ENCODE measurements around the gene PRR19.
"Not testable (repeated sequence)": the region's sequence is repeated elsewhere in the genome, so short reads cannot be mapped to it uniquely, and the experiment has no call there.

The PRR19 gene, protein sequence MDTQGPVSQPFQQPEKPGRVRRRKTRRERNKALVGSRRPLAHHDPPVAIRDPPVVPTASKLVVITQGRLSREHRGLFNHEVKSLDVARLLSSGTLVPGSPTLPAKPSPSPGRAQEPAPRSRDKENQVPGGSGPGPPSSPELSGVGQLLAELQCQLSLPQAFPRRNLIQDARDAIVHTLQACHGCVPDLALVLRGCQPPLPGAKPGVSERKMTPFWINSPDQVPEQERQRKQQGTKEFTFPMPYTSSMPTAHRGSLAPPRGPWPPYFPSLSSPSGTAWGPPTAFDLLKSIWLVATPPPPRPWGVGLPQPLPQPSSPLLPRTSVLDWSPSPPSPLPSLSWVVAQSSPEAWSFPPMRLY

DNA sequence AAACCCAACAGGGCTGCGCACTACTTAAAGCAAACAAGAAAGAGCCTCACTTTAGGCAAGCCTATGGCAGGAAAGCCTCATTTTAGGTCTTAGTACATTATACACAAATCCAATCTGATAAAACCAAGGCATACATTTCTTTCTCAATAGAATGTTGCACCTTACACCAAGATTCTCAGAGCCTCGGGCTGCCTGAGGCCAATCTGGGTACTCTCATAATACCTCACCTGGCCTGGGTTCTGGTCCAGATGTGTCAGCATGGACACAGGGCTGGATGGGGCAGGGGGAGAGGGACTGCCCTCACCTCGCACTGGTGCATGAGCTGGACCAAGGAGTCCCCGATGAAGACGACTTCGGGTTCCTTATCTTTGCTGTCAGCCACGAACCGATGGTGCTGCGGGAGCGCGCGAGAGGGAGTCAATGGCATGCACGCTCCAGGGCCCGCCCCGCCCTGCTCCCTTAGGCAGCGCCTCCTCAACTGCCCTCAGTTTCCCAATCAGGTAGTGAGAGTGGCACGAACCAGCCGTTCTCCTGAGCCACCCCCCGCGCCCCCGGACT lies at the start of gene PRR19:
Gene PRR19, plus strand, starts transcription at position 487 of the 558 bp plus-strand sequence. CDS start 7,453 bp downstream, outside the sequence.
- DNase-seq, result peak; percentile 73 to 85
- TF ChIP-seq POLR2A (IDR thresholded peaks at IDR 0.05; ENCODE audit: low read length) (no peak), GATA1 (IDR thresholded peaks at IDR 0.05; ENCODE audit: low read depth, low read length) (no peak)

DNA sequence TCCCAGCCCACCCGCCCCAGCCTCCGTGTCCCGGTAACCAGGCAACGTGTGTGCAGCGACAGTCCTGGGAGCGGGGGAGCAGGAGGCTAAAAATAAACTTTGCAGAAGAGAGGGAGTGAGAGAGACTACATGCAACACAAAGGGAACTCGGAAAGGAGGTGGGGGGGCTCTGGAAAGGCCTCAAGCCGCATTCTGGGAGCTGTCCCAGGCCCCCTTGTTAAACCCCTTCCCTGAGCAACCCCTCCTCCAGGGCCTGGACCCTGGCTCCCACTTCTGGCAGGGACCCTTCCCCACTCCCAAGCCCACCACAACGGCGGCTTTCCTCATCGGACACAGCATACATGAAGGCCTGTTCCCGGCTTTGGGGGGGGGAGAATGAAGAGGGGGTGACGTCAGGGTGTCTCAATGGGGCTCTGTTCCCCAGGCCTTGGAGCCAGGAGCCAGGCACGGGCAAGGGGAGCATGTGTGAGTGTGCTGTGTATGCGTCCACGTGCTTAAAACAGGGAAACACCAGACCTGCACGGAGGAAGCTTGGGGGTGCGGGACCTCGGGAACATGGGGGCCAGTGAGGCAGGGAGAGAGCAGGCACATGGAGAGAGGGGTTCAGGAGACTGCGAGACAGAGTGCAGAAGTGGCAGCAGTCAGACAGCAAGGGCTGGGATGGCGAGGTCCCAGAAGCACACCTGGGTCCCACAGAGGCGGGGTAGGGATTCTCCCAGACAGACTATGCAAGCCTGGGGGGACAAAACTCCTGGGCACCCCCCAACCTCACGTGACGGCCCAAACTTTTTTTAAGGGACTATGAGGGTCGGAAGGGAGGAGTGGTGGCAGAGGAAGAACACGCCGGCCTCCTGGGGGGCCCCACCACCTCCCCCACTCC lies 49.3 kb upstream of the PRR19 start:
- no peak for TF ChIP-seq POLR2A (IDR thresholded peaks at IDR 0.05; ENCODE audit: low read length)
- TF ChIP-seq GATA1 (IDR thresholded peaks at IDR 0.05; ENCODE audit: low read depth, low read length), result no peak
- DNase-seq, result peak; percentile 37 to 54

DNA sequence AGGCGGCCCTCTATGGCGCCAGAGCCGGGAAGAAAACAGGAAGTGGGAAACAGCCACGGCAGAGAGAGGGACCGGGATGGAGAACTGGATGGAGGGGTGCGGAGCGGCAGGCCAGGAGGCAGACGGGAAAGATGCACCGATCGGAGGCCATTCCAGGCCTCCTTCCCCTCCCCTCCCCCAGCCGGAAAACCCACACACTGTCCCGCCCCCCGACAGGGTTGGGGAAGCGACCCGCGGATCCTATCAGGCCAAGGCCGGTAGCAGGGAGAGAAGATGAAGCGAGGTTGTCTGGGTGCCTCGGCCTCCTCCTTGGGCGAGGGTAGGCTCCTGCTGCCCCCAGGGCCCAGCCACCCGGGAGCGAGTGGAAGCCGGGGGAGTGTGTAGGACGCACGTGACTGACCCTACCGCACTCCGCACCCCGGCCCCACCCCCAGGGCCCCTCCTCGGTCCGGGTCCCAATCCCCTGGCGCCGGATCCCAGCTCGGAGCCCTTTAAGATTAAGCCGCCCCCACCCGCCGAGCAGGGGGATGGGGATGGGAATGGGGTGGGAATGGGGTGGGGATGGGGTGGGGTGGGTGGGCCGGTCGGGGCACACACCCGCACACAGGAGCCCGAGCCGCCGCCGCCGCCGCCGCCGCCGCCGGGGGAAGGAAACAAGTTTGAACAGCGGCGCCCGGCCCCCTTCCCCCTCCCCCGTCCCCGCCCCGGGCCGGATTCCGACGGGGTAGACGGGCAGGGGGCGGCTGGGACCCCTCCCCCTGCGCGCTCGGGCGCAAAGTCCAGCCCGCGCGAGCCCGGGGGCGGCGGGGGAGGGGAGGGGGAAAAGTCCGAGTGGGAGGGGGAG lies 48.5 kb upstream of the PRR19 start:
- DNase-seq, result peak; percentile 64 to 72
- TF ChIP-seq POLR2A (IDR thresholded peaks at IDR 0.05; ENCODE audit: low read length) (no peak), GATA1 (IDR thresholded peaks at IDR 0.05; ENCODE audit: low read depth, low read length) (no peak)

DNA sequence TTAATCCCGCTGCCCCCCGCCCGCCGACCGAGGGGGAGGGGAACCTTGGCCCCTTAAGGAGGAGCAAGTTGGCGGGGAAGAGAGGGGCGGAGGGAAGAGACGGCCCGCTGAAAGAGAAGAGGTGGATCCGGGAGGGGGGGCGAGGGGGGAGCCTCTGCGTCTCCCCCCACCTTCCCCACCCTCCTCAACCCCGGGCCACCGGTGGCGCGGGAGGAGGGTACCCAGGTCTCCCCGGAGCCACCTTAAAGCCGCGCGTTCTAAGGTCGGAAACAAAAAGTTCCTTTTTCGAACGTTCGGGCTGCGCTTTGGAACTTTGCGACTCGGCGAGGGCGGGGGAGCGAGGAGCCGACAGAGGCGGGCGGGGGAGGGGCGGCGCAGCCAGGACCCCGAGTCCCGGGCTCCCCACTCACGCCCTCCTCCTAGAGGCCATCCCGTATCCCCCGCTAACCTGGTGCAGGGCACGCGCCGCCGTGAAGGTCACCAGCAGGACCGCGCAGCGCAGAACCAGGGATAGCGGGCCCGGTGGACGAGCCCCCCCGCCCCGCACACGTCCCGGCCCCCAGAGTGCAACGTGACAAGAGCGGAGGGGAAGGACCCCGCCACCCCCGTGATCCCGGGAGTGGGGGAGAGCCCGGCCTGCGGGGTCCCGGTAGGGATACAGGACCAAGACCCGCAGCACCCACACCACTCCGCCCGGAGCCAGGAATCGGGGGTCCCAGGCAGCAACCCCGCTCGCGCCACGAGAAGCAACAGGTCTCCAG lies 47.7 kb upstream of the PRR19 start:
- peak; percentile 75 to 77 for DNase-seq
- TF ChIP-seq POLR2A (IDR thresholded peaks at IDR 0.05; ENCODE audit: low read length) (no peak), GATA1 (IDR thresholded peaks at IDR 0.05; ENCODE audit: low read depth, low read length) (no peak)

DNA sequence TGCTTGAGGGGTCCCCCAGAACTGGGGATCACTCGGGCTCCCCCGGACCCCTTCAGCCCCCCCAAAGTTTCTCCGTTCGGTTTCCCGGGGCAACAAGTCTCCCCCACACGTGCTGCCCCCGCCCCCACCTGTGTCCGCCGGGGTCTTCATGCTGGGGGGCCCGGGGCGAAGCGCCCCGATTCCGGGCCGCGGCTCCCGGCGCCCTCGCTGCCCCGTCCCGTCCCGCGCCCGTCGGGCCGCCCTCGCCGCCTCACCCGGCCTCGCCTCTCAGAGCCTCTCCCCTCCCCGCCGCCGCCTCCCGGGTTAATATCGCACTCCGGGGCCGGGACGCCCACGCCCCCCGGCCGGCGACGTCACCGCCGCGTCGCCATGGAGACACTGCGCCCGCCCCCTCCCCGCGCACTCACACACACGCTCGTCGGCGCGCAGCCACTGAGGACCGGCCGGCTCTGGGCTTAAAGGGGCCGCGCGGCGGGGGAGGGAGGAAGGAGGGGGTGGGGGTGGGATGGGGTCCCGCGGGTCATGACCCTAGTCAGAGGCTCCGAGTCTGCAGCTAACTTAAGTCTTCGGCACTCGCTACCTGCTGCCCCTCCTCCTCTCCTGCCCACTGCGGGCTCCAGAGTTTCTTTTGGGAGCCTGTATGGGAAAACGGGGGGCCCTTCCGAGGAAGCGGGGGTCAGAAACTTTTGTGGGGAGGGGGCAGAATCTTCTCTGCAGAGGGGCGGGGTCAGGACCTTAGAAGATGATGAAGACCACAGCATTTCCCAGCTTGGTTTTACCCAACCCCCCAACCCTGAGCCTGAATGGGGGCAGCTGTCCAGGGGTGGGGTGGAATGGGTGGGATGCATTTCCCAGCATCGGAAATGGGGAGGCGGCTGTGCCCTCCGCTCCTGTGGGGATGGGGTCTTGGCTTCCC lies 46.8 kb upstream of the PRR19 start, which contains the start of gene ERF:
Gene ERF, minus strand, starts transcription at position 279 of the 916 bp plus-strand sequence. Its CDS starts 129 bp downstream, at position 150.
- TF ChIP-seq GATA1 (IDR thresholded peaks at IDR 0.05; ENCODE audit: low read depth, low read length) (no peak), POLR2A (IDR thresholded peaks at IDR 0.05; ENCODE audit: low read length) (peak; percentile 74)
- DNase-seq, result peak; percentile 94 to 98

DNA sequence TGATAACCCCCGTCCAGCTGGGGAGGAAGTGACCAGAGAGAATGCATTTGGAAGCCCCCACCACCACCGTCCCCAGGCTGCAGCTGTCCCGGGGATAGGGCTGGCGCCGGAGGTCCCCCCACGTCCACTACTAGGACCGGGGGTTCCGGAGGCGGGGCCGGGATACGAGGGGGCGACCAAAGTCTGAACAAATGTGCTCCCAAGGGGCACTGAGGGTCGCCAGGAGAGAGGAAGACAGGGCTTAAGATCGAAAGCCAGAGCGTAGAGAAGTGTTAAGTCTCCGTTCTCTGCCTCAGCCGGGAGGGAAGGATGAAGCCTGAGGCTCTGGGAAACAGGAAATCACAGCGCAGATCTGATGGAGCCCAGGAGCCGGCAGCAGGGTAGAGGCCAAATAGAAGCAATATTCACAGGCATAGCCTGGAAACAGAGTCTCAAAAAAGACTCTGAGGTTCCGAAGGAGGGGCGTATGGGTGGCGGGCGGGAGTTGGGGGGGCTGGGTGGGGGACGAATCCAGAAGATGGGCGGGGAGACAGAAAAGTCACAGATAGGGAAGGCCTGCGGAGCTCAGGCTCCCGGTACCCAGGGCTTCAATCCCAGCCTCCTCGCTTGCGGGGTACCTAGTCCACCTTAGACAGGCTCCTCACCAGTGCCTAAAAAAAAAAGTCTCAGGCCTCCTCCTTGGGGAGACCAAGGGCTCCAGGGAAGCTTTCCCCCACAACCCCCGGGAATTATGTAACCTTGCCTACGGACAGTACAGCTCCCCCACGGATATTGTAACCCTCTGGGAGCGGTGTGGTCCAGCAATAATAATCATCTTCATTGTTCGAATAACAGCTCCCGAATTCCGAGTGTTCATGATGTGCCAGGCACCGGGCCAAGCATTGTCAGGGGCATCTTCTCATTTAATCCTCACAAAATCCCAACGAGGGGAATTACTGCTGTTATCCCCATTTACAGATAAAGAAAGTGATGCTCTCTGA lies 45.9 kb upstream of the PRR19 start:
- TF ChIP-seq POLR2A (IDR thresholded peaks at IDR 0.05; ENCODE audit: low read length), result no peak
- TF ChIP-seq GATA1 (IDR thresholded peaks at IDR 0.05; ENCODE audit: low read depth, low read length), result no peak
- no peak for DNase-seq

DNA sequence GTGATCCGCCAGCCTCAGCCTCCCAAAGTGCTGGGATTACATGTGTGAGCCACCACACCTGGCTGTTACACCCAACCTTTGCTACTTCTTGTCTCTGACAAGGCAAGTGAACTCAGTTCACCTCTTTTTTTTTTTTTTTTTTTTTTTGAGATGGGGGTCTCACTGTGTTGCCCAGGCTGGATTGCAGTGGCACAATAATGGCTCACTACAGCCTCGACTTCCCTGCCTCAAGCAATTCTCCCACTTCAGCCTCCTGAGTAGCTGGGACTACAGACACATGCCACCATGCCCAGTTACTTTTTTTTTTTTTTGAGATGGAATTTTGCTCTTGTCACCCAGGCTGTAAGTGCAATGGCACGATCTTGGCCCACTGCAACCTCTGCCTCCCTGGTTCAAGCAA lies 44.1 kb upstream of the PRR19 start:
- not testable (repeated sequence) for DNase-seq

DNA sequence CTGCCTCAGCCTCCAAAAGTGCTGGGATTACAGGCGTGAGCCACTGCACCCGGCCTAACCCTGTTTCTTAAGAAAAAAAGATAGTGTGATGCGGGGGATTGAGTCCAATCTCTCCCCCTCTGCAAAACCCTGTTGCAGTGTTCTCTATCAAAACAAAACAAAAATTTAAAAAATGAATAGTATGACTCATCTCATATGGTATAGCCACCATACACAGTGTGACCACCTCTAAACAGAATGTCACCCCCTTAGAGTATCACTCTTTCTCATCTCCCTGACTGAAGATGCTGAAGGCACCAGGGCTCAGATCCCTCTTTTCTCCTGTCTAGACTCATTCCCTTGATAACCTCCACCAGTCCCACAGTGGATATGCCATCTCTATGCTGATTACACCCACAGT lies 40.2 kb upstream of the PRR19 start:
- DNase-seq, result no peak
- TF ChIP-seq GATA1 (IDR thresholded peaks at IDR 0.05; ENCODE audit: low read depth, low read length) (no peak), POLR2A (IDR thresholded peaks at IDR 0.05; ENCODE audit: low read length) (no peak)

DNA sequence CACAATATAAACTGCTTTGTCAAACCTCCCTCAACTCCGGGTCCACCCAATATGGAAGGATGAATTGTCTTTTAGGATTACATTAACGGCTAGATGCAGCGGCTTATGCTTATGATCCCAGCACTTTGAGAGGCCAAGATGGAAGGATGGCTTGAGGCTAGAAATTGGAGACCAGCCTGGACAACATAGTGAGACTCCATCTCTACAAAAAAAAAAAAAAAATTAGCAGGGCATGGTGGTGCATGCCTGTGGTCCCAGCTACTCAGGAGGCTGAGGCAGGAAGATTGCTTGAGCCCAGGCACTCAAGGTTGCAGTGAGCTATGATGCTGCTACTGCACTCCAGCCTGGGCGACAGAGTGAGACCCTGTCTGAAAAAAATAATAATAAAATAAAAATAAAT lies 35.8 kb upstream of the PRR19 start:
- DNase-seq, result not testable (repeated sequence)

DNA sequence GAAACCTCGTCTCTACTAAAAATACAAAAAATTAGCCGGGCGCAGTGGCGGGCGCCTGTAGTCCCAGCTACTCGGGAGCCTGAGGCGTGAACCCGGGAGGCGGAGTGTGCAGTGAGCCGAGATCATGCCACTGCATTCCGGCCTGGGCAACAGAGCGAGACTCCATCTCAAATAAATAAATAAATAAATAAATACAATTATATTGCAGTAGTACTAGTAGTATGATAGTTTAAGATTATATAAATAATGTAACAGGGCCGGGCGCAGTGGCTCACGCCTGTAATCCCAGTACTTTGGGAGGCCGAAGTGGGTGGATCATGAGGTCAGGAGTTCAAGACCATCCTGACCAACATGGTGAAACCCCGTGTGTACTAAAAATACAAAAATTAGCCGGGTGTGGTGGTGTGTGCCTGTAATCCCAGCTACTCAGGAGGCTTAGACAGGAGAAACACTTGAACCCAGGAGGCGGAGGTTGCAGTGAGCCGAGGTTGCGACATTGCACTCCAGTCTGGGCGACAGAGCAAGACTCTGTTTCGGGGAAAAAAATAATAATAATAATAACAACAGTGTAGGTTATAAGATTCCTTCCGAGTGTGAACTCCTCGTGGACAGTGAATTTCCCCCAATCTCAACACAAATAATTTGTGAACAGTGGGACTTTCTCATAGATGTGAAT lies 34.9 kb upstream of the PRR19 start:
- DNase-seq, result not testable (repeated sequence)
